ENCODE measurements around the gene WNT6.

GRCh38 chr2:218902427-218902826 is 42.8 kb downstream of the WNT6 start:
- TF ChIP-seq, protein P1, sequence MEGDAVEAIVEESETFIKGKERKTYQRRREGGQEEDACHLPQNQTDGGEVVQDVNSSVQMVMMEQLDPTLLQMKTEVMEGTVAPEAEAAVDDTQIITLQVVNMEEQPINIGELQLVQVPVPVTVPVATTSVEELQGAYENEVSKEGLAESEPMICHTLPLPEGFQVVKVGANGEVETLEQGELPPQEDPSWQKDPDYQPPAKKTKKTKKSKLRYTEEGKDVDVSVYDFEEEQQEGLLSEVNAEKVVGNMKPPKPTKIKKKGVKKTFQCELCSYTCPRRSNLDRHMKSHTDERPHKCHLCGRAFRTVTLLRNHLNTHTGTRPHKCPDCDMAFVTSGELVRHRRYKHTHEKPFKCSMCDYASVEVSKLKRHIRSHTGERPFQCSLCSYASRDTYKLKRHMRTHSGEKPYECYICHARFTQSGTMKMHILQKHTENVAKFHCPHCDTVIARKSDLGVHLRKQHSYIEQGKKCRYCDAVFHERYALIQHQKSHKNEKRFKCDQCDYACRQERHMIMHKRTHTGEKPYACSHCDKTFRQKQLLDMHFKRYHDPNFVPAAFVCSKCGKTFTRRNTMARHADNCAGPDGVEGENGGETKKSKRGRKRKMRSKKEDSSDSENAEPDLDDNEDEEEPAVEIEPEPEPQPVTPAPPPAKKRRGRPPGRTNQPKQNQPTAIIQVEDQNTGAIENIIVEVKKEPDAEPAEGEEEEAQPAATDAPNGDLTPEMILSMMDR (IDR thresholded peaks at IDR 0.05), result no peak
- TF ChIP-seq POLR2A (IDR thresholded peaks at IDR 0.05), result no peak

Data from thyroid gland (tissue), 4 donors.